Tibial artery (tissue), 4 donors: ENCODE measurements around the gene FCN3.
A peak's percentile ranks its signal among the peaks of the same experiment; 100 is the strongest.

Experiments
- DNase-seq, 2 donors: peaks; one replicate each; pipeline ENCODE4 v3.0.0-alpha.2; 2019
- H3K27ac ChIP-seq, 2 donors: fragments of 200-600 bp; sonication (generic) in 1 of 2; 1 replicate in 1 of 2; 2 replicates in 1 of 2; pipeline ENCODE4 v1.5.1; 2018 to 2019; ENCODE audit warnings: mild to moderate bottlenecking in 1 of 2
- H3K27me3 ChIP-seq, 2 donors: fragments of 200-600 bp; sonication (generic) in 1 of 2; one replicate each; pipeline versions ENCODE4 v1.5.1 to v1.6.0; 2016 to 2019
- H3K36me3 ChIP-seq, 3 donors: fragments of 200-600 bp; sonication (generic) in 2 of 3; one replicate each; pipeline ENCODE4 v1.5.1; 2016 to 2019; ENCODE audit warnings: mild to moderate bottlenecking in 2 of 3
- H3K4me1 ChIP-seq, 4 donors: fragments of 200-600 bp; sonication (generic) in 2 of 4; 1 replicate in 3 of 4; 2 replicates in 1 of 4; pipeline ENCODE4 v1.5.1; 2016 to 2019
- H3K4me3 ChIP-seq, 2 donors: fragments of 200-600 bp; sonication (generic) in 1 of 2; 1 replicate in 1 of 2; 2 replicates in 1 of 2; pipeline ENCODE4 v1.5.1; 2018 to 2019; ENCODE audit warnings: mild to moderate bottlenecking in 2 of 2
- H3K9me3 ChIP-seq, 3 donors: fragments of 200-600 bp; sonication (generic) in 1 of 3; one replicate each; pipeline ENCODE4 v1.5.1; 2016 to 2019
- CTCF ChIP-seq, 2 experiments: fragments of 200-600 bp in 1 of 2; fragments of 450-650 bp in 1 of 2; IDR thresholded peaks; one replicate each; pipeline ENCODE4 v1.5.1; 2017 to 2019; ENCODE audit warnings: antibody characterized with exemption in 2 of 2, mild to moderate bottlenecking in 1 of 2, moderate library complexity in 1 of 2
- intact Hi-C: fragments of 100-400 bp; cut with DNase I; formaldehyde crosslinking; loops from one replicate; pipeline ENCODE4 v1.15.0; 2023; ENCODE audit warnings: low total_unique reads

The FCN3 gene

GRCh38 chr1:27381969-27382762 lies 7.5 kb upstream of the FCN3 start:
- TF ChIP-seq CTCF (IDR thresholded peaks at IDR 0.05): no peak
- intact Hi-C loops: loop anchor here (10.0 kb wide), 1 partner anchor 277 kb away; no protein-coding TSS in a partner anchor
- H3K4me1 ChIP-seq: peaks cover 0 to 35% (median 2%) of the 10 kb centered on the region in 4 donors
- no peak for DNase-seq
- H3K27me3 ChIP-seq: peaks cover 0 to 16% of the 10 kb centered on the region in 2 donors
- H3K9me3 ChIP-seq: no peaks in the 10 kb centered on the region
- H3K27ac ChIP-seq: no peak overlapping the region
- H3K36me3 ChIP-seq: no peaks in the 10 kb centered on the region
- H3K4me3 ChIP-seq: no peak overlapping the region

DNA sequence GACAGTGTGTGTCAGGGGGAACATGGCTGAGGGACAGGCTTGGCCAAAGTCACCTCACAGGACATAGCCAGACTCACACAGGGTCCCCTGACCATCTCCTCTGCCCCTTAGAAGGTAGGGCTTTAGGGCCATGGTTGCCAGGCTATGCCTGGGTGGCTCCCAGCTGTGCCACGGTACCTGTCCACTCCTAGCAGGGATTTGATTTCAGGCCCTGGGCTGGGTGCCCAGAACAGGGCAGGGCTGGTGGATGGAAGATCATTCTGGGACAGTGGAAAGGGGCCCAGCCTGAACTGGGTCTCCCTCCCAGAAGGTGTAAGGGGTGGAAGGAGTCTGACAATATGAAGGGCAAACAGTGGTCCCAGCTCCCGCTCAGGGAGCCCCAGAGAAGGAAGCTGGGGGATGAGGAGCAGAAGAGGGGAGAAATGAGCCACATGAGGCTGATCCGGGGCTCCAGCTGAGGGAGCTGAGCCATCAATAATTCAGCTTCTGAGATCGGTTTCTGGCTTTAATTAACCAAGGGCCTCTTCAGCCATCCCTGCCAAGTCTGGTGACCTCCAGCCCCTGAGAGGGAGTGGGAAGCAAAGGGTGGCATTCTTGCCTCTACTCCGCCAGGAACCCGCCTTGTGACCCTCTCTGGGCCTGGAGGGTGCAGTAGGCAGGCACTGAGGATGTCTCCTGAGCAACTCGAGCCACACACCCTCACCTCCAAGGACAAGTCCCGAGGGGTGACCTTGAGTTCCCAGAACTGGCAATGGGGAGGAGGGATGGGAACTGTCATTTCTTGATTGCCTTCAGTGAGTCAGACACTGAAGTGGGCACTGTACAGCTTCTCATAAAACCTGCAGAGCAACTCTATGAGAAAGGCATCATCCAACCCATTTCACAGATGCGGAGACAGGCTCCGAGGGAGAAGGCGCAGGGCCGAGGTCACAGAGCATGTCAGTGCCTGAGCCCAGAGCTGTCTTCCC lies 6.4 kb upstream of the FCN3 start:
- H3K9me3 ChIP-seq: no peaks in the 10 kb centered on the region
- no peaks in the 10 kb centered on the region for H3K36me3 ChIP-seq
- no peak for DNase-seq
- no peak overlapping the region for H3K27ac ChIP-seq
- H3K4me3 ChIP-seq: no peak overlapping the region
- H3K4me1 ChIP-seq: peaks cover 0 to 35% (median 2%) of the 10 kb centered on the region in 4 donors
- intact Hi-C loops: loop anchor here (10.0 kb wide), 1 partner anchor 276 kb away; no protein-coding TSS in a partner anchor
- no peak for TF ChIP-seq CTCF (IDR thresholded peaks at IDR 0.05)
- peaks cover 0 to 16% of the 10 kb centered on the region in 2 donors for H3K27me3 ChIP-seq

DNA sequence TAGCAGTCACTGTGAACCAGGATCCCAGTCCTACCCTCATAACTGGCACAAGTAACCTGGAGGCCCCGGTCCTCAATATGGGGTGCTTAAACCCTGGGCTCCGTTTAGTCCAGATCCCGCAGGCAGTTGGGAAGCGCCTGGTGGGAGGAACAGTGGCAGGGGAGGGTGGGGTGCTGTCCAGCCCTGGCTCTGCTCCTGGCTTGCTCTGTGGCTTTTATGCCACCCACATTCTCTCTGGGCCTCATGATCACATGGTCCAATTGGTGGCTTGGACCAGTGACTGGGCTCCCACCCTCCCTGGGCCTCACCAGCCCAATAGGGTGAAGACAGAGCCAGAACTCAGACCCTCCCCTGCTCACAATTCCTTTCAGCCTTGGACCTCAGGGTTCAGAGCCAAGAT lies 5.6 kb upstream of the FCN3 start:
- peaks cover 0 to 16% of the 10 kb centered on the region in 2 donors for H3K27me3 ChIP-seq
- intact Hi-C loops: loop anchor here (10.0 kb wide), 1 partner anchor 275 kb away; no protein-coding TSS in a partner anchor
- no peaks in the 10 kb centered on the region for H3K36me3 ChIP-seq
- no peak overlapping the region for H3K4me3 ChIP-seq
- no peaks in the 10 kb centered on the region for H3K9me3 ChIP-seq
- no peak for DNase-seq
- no peak overlapping the region for H3K27ac ChIP-seq
- no peak for TF ChIP-seq CTCF (IDR thresholded peaks at IDR 0.05)
- H3K4me1 ChIP-seq: peaks cover 0 to 35% (median 2%) of the 10 kb centered on the region in 4 donors

DNA sequence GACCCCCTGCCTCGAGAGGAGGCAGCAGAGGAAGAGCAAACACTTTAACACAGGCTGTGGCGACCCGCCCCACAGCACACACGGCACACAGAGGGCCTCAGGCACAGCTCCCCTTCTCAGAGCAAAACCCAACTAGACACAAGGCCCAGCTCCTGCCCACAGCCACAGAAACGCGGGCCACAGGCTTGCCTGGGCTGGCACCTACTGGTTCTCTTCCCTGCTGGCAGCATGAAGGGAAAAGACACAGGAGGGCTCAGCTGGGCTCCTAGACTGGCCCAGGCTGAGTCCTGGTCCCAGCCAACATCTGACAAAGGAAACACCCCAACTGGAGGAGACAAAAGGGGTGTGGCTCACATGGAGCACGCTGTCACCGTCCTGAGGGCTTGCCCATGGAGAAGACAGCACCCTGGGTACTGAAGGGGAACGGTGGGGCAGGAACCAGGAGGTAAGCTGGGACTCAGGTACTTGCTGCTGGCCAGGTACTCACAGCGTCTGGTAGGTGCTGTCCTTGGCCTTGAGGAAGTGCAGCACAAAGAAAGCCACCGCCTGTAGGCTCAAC lies 5.0 kb upstream of the FCN3 start:
- peaks cover 0 to 16% of the 10 kb centered on the region in 2 donors for H3K27me3 ChIP-seq
- no peak for DNase-seq
- H3K4me3 ChIP-seq: no peak overlapping the region
- no peak overlapping the region for H3K27ac ChIP-seq
- no peaks in the 10 kb centered on the region for H3K9me3 ChIP-seq
- intact Hi-C loops: loop anchor here (10.0 kb wide), 1 partner anchor 275 kb away; no protein-coding TSS in a partner anchor
- H3K4me1 ChIP-seq: peaks cover 0 to 35% (median 2%) of the 10 kb centered on the region in 4 donors
- no peaks in the 10 kb centered on the region for H3K36me3 ChIP-seq
- no peak for TF ChIP-seq CTCF (IDR thresholded peaks at IDR 0.05)

DNA sequence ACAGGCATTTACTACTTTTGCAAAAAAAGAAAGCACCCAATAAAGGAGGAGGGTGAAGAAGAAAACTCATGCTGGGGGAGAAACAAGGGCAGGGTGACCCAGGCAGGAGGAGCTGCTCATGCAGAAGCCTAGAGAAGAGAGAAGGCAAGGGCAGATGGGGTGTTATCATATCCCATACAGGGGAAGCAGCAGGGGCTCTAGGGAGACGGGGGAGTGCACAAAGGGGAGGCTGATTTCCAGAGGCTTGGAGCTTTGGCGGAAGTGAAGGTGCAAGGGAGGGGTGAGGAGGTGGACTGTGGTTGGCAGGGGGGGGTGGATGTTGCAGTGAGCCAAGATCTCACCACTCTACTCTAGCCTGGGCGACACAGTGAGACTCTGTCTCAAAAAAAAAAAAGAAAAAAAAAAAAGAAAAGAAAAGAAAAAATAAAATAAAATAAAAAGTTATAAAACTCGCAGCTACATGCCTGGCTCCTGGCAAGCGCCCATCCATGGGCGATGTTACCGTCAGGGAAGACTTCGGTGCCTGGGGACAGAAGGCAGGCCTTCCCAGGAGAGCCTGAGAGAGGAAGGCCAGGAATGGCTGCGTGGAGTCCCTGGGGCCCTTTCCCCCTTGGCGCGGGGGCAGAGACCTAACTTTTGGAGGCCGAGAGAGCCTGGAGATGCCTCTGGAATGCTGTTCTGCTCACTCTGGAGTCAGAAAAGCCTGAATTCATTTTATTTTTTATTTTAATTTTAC lies 3.3 kb upstream of the FCN3 start:
- Histone ChIP-seq H3K4me1 (peaks cover 0 to 36% (median under 1%) of the 10 kb centered on the region in 4 donors), H3K9me3 (no peaks in the 10 kb centered on the region), H3K27ac (peak overlapping the region in 1 of 2 donors; percentile 27), H3K27me3 (peaks cover 0 to 7% of the 10 kb centered on the region in 2 donors), H3K4me3 (no peak overlapping the region), H3K36me3 (no peaks in the 10 kb centered on the region)
- no peak for DNase-seq
- intact Hi-C loops: no loop called here
- TF ChIP-seq CTCF (IDR thresholded peaks at IDR 0.05): no peak
